ENCODE results near the gene NCAM1. TPM values are rescaled to one million over a fixed set of nuclear protein-coding genes. Genes with fewer than 3 reads are reported as not detected.
A peak's percentile ranks its signal among the peaks of the same experiment; 100 is the strongest.

Gene NCAM1
- total RNA-seq, 1 experiment from 2014 or later, result 5.9 TPM

DNA sequence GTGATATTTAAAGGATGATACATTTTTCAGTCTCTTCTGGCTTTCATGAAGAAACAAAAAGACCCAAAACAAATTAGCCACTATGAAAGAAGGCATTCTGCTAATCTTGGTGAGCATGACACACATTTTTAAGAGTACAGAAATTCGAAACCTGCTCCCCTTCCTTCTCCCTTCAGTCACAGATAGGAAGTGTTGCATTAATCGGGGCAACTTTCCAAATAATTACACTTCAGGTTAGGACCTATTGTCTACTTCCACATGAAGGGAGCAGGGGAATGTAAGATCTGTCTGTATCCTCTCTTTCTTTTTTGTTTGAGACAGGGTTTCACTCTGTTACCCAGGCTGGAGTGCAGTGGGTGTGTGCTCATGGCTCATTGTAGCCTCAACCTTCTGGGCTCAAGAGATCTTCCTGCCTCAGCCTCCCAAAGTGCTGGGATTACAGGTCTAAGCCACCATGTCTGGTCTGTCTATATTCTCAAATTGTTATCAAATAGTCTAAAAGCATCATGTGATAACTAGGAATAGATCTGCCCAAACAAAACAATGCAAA lies 45.8 kb downstream of the NCAM1 start:
- DNase-seq (ENCODE audit: low spot score) (no peak), ATAC-seq (no peak)
- peaks cover 4% of the 10 kb centered on the region; the same call in 1 of the 2 replicates for H3K4me1 Mint-ChIP-seq
- peaks cover 8% of the 10 kb centered on the region for H3K9me3 Mint-ChIP-seq
- H3K36me3 Mint-ChIP-seq, result no peaks in the 10 kb centered on the region
- POLR2A ChIA-PET, result no interaction called here
- H3K27me3 Mint-ChIP-seq (ENCODE audit: low read depth), result no peaks in the 10 kb centered on the region
- H3K27ac Mint-ChIP-seq, result no peak overlapping the region
- TF ChIP-seq ZNF138 (CRISPR knock-in tag; conservative IDR thresholded peaks at IDR 0.05) (no peak), ZNF416 (CRISPR knock-in tag; IDR thresholded peaks at IDR 0.05) (no peak), ZSCAN18 (CRISPR knock-in tag; IDR thresholded peaks at IDR 0.05) (no peak), NFATC4 (CRISPR knock-in tag; IDR thresholded peaks at IDR 0.05) (no peak)
- H3K4me3 Mint-ChIP-seq, result no peak overlapping the region
- CTCF ChIA-PET, result no interaction called here

DNA sequence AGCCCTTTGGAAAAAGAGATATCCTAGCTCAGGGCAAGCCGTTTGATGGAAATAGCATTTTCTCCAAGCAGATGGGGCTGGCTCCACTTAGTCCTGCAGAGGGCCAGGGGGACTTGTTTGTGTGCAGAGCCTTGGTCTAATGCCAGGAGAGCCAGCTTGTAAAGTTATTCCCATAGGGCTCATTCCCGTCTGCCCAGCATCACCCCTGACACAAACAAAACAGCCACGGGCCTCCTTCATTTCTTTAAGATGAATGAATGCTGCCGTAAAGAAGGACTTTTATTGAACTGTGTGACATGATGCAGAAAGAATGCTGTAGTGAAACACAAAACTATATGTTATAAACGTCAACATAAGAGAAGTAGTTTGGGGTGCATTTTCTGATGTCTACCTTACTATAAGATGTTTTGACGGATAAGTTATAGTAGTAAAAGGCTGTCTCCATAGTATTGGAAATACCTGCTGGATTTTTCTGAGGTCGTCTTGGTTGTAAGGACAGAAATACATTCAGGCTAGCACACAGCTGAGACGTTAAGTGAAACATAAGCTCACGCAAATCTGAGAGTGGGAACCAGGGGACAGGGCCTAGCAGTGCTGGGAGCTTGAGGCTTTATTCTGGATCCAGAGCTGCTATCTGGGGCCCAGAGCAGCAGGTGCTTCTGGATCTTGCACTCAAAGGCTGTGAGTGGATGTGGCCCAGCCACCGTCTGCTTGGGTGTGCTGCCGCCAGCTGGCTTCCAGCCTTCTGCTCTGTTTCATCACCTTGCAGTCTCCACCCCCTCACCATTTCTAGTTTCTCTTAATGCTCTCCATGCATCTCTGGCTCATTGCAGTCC lies 53.3 kb downstream of the NCAM1 start:
- Mint-ChIP-seq H3K9me3 (no peaks in the 10 kb centered on the region), H3K36me3 (no peaks in the 10 kb centered on the region), H3K4me3 (no peak overlapping the region), H3K27me3 (ENCODE audit: low read depth) (no peaks in the 10 kb centered on the region), H3K4me1 (no peaks in the 10 kb centered on the region), H3K27ac (no peak overlapping the region)
- ATAC-seq, result peak; percentile 47
- TF ChIP-seq RELA (CRISPR knock-in tag; IDR thresholded peaks at IDR 0.05; ENCODE audit: borderline replicate concordance), result no peak
- TF ChIP-seq, protein P1, sequence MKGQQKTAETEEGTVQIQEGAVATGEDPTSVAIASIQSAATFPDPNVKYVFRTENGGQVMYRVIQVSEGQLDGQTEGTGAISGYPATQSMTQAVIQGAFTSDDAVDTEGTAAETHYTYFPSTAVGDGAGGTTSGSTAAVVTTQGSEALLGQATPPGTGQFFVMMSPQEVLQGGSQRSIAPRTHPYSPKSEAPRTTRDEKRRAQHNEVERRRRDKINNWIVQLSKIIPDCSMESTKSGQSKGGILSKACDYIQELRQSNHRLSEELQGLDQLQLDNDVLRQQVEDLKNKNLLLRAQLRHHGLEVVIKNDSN (CRISPR knock-in tag; IDR thresholded peaks at IDR 0.05), result no peak
- TF ChIP-seq ZNF281 (CRISPR knock-in tag; IDR thresholded peaks at IDR 0.05), result no peak
- TF ChIP-seq SP1 (CRISPR knock-in tag; conservative IDR thresholded peaks at IDR 0.05), result no peak
- ChIA-PET POLR2A (no interaction called here), CTCF (interaction anchor here (0.6 to 1.8 kb wide), 4 partner anchors 220 to 459 kb away, joined by 3 to 7 read pairs (median 3); no protein-coding TSS in a partner anchor)
- no peak for DNase-seq (ENCODE audit: low spot score)

- H3K9me3 Mint-ChIP-seq, result no peaks in the 10 kb centered on the region
- H3K4me3 Mint-ChIP-seq, result no peak overlapping the region
- no peaks in the 10 kb centered on the region for H3K27me3 Mint-ChIP-seq (ENCODE audit: low read depth)
- ChIA-PET POLR2A (no interaction called here), CTCF (interaction anchor here (1.8 kb wide), 1 partner anchor 427 kb away, joined by 7 read pairs; no protein-coding TSS in a partner anchor)
- no peaks in the 10 kb centered on the region for H3K4me1 Mint-ChIP-seq
- TF ChIP-seq TEAD1 (CRISPR knock-in tag; IDR thresholded peaks at IDR 0.05) (no peak), JUN (CRISPR knock-in tag; IDR thresholded peaks at IDR 0.05) (no peak), ZSCAN18 (CRISPR knock-in tag; IDR thresholded peaks at IDR 0.05) (no peak)
- no peak overlapping the region for H3K27ac Mint-ChIP-seq
- DNase-seq (ENCODE audit: low spot score) (no peak), ATAC-seq (no peak)
- no peaks in the 10 kb centered on the region for H3K36me3 Mint-ChIP-seq
These were observed 53.9 kb downstream of the NCAM1 start for GRCh38 chr11:113015098-113015455.

DNA sequence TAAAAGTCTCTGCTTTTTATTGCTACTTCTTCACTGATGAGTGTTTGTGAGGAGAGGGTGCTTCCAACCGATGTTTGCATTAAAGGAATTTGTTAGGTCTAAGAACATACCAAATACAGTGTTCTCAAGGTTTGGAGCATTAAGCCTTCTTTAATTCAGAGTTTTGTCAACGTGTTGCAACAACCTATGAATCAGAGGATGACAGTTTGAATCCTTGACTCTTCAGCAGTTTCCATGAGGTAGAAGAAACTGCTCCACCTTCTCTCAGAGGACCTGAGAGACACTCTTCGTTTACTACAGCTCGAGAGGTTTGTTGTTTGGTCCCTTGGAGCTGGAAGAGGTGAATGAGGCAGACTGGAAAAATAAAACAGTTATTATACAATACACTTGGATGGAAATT lies 55.7 kb downstream of the NCAM1 start:
- no peak overlapping the region for H3K4me3 Mint-ChIP-seq
- no peaks in the 10 kb centered on the region for H3K4me1 Mint-ChIP-seq
- no peak for ATAC-seq
- no peaks in the 10 kb centered on the region for H3K36me3 Mint-ChIP-seq
- no peak for DNase-seq (ENCODE audit: low spot score)
- no peaks in the 10 kb centered on the region for H3K9me3 Mint-ChIP-seq
- POLR2A ChIA-PET, result no interaction called here
- no peak overlapping the region for H3K27ac Mint-ChIP-seq
- H3K27me3 Mint-ChIP-seq (ENCODE audit: low read depth), result no peaks in the 10 kb centered on the region
- CTCF ChIA-PET, result no interaction called here
- TF ChIP-seq RORB (CRISPR knock-in tag; IDR thresholded peaks at IDR 0.05) (no peak), ATF3 (CRISPR knock-in tag; conservative IDR thresholded peaks at IDR 0.05) (no peak), GRHL2 (CRISPR knock-in tag; IDR thresholded peaks at IDR 0.05; ENCODE audit: insufficient replicate concordance, severe bottlenecking) (no peak), SMAD4 (CRISPR knock-in tag; IDR thresholded peaks at IDR 0.05) (no peak), ZNF232 (CRISPR knock-in tag; IDR thresholded peaks at IDR 0.05) (no peak), ZSCAN18 (CRISPR knock-in tag; IDR thresholded peaks at IDR 0.05) (no peak), ZNF317 (CRISPR knock-in tag; IDR thresholded peaks at IDR 0.05; ENCODE audit: borderline replicate concordance, low read depth) (no peak)
